ENCODE results near the gene TMEM31.

Gene TMEM31

GRCh38 chrX:103710609-103711008, at the start of gene TMEM31:
TMEM31 (plus strand) TSS chrX:103710909; CDS start chrX:103712259, 1,350 bp downstream.
- no peak for DNase-seq

GRCh38 chrX:103663981-103664762, 46.5 kb upstream of the TMEM31 start:
- no peak for DNase-seq

GRCh38 chrX:103666202-103667107, 44.3 kb upstream of the TMEM31 start:
- no peak for DNase-seq

GRCh38 chrX:103669745-103670144, 41.0 kb upstream of the TMEM31 start:
- no peak for DNase-seq

GRCh38 chrX:103674531-103675454, 35.9 kb upstream of the TMEM31 start:
- no peak for DNase-seq

GRCh38 chrX:103678199-103678993, 32.3 kb upstream of the TMEM31 start:
- no peak for DNase-seq

- no peak for DNase-seq
These were observed 29.3 kb upstream of the TMEM31 start for GRCh38 chrX:103681443-103681842.

- DNase-seq, result no peak
These were observed 25.3 kb upstream of the TMEM31 start for GRCh38 chrX:103685396-103685795.

GRCh38 chrX:103686199-103687072, 24.3 kb upstream of the TMEM31 start, which contains the start of gene MORF4L2:
MORF4L2 (minus strand) TSS chrX:103686699; CDS start chrX:103677027, 9,672 bp downstream.
- DNase-seq, result peak; percentile 82

GRCh38 chrX:103687073-103687695, 23.5 kb upstream of the TMEM31 start:
- DNase-seq, result peak; percentile 91

- peak; percentile 75 for DNase-seq
These were observed 23.0 kb upstream of the TMEM31 start for GRCh38 chrX:103687696-103688201.

GRCh38 chrX:103688946-103689345, 21.8 kb upstream of the TMEM31 start:
- DNase-seq, result no peak

GRCh38 chrX:103691059-103691458, 19.6 kb upstream of the TMEM31 start:
- DNase-seq, result no peak

GRCh38 chrX:103697687-103698086, 13.0 kb upstream of the TMEM31 start:
- DNase-seq, result no peak

- DNase-seq, result no peak
These were observed 11.5 kb upstream of the TMEM31 start for GRCh38 chrX:103699243-103699642.

GRCh38 chrX:103704863-103705262, 5.8 kb upstream of the TMEM31 start:
- no peak for DNase-seq

- DNase-seq, result no peak
These were observed 6.3 kb downstream of the TMEM31 start for GRCh38 chrX:103716962-103717361.

GRCh38 chrX:103718120-103718519, 7.4 kb downstream of the TMEM31 start:
- no peak for DNase-seq

- no peak for DNase-seq
These were observed 11.8 kb downstream of the TMEM31 start for GRCh38 chrX:103722505-103722904.

GRCh38 chrX:103726477-103726876, 15.8 kb downstream of the TMEM31 start:
- no peak for DNase-seq
